Neural crest cell (in vitro differentiated cells): ENCODE data around the gene NRDE2. TPM values are rescaled to one million over a fixed set of nuclear protein-coding genes. Genes with fewer than 3 reads are reported as not detected.

Experiments used
- DNase-seq: peaks from one replicate; pipeline ENCODE4 v3.0.0; 2021; ENCODE audit warnings: low read depth, mixed read lengths, low spot score
- H3K27ac Mint-ChIP-seq: one replicate; pipeline ENCODE4 v1.8.0; 2021; ENCODE audit warnings: mild to moderate bottlenecking, mixed read lengths; ENCODE audit not compliant: unreplicated experiment
- H3K27me3 Mint-ChIP-seq: 2 replicates; pipeline ENCODE4 v1.8.0; 2021; ENCODE audit warnings: low read depth, mild to moderate bottlenecking, mixed read lengths
- H3K36me3 Mint-ChIP-seq: 2 replicates; pipeline ENCODE4 v1.8.0; 2021; ENCODE audit warnings: low read depth, mild to moderate bottlenecking, mixed read lengths
- H3K4me1 Mint-ChIP-seq: 2 replicates; pipeline ENCODE4 v1.8.0; 2021; ENCODE audit warnings: mixed read lengths
- H3K4me3 Mint-ChIP-seq: one replicate; pipeline ENCODE4 v1.8.0; 2021; ENCODE audit warnings: mild to moderate bottlenecking, mixed read lengths
- H3K9me3 Mint-ChIP-seq: 2 replicates; pipeline ENCODE4 v1.8.0; 2021; ENCODE audit warnings: mixed read lengths
- total RNA-seq: library from RNA; stranded (reverse); gene quantifications from 2 replicates; pipeline ENCODE4 v1.2.1, GENCODE V29; 2021
- TF ChIP-seq, protein P1 (sequence below): fragments of 200-600 bp; sonication (generic); conservative IDR thresholded peaks from 2 replicates; pipeline ENCODE4 v1.5.0; 2021; ENCODE audit warnings: antibody characterized with exemption, mild to moderate bottlenecking

NRDE2 gene
- total RNA-seq, 1 donor from 2014 or later = 24.5 TPM

- Mint-ChIP-seq H3K4me1 (no peaks in the 10 kb centered on the region), H3K4me3 (peak overlapping the region; percentile 17), H3K9me3 (no peaks in the 10 kb centered on the region), H3K27me3 (no peaks in the 10 kb centered on the region), H3K36me3 (peaks cover 16% of the 10 kb centered on the region), H3K27ac (no peak overlapping the region)
- TF ChIP-seq, protein P1, sequence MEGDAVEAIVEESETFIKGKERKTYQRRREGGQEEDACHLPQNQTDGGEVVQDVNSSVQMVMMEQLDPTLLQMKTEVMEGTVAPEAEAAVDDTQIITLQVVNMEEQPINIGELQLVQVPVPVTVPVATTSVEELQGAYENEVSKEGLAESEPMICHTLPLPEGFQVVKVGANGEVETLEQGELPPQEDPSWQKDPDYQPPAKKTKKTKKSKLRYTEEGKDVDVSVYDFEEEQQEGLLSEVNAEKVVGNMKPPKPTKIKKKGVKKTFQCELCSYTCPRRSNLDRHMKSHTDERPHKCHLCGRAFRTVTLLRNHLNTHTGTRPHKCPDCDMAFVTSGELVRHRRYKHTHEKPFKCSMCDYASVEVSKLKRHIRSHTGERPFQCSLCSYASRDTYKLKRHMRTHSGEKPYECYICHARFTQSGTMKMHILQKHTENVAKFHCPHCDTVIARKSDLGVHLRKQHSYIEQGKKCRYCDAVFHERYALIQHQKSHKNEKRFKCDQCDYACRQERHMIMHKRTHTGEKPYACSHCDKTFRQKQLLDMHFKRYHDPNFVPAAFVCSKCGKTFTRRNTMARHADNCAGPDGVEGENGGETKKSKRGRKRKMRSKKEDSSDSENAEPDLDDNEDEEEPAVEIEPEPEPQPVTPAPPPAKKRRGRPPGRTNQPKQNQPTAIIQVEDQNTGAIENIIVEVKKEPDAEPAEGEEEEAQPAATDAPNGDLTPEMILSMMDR = no peak
- no peak for DNase-seq
Measured at GRCh38 chr14:90266441-90267154, 65.1 kb downstream of the NRDE2 start.

- Mint-ChIP-seq H3K27ac (no peak overlapping the region), H3K9me3 (no peaks in the 10 kb centered on the region), H3K4me1 (no peaks in the 10 kb centered on the region), H3K27me3 (no peaks in the 10 kb centered on the region), H3K36me3 (peaks cover 19% of the 10 kb centered on the region), H3K4me3 (no peak overlapping the region)
- no peak for DNase-seq
- TF ChIP-seq, protein P1 = no peak
Measured at GRCh38 chr14:90263748-90264449, 67.8 kb downstream of the NRDE2 start.

DNA sequence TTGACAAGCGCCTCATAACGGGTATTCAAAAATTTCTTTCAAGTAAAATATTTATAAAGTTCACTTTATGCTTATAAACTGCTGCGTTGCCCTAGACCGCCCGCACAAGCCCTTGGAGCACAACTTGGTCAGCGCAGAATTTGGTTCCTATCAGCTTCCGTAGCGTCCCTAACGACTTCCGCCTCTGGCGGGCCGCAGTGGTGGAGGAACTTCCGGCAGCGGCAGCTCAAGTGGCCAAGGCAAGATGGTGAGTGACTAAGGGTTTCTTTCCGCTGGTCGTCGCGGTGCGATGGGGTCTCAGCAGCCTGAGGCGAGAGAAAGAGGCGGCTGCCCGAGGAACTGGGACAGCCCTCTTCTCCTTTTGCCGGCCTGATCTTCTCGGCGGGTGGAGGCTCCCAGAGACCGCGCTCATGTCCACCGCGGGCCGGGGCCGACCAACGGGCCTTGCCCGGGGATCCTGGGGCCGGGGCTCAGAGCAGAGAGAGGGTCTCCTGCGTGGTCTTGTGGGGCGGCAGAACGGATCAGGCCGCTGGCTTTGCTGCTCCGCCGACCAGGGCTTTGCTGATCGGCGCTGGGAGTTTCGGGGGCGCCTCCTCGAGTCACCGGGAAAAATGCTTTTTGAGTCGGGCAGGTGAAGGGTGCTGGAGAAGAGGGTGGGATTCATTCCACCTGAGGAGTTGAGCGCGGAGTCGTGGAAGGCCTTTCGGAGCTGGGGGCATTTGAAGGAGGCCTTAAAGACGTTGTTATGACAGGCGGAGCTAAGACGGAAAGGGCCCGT lies 75.2 kb downstream of the NRDE2 start, which contains the start of gene PSMC1:
Gene PSMC1, plus strand, starts transcription at position 200 of the 778 bp plus-strand sequence. Its CDS starts 45 bp downstream, at position 245.
- Mint-ChIP-seq H3K27me3 (peaks cover 36% of the 10 kb centered on the region), H3K27ac (peak within 1 kb of the TSS; percentile 96), H3K4me1 (peaks cover 29% of the 10 kb centered on the region), H3K36me3 (peaks cover 15% of the 10 kb centered on the region), H3K4me3 (peak within 1 kb of the TSS; percentile 95), H3K9me3 (no peaks in the 10 kb centered on the region)
- DNase-seq = peak; percentile 87
- TF ChIP-seq, protein P1 = no peak

GRCh38 chr14:90255871-90256270 lies 75.9 kb downstream of the NRDE2 start:
- peaks cover 36% of the 10 kb centered on the region for H3K27me3 Mint-ChIP-seq
- H3K4me1 Mint-ChIP-seq = peaks cover 29% of the 10 kb centered on the region
- DNase-seq = no peak
- H3K27ac Mint-ChIP-seq = no peak overlapping the region
- no peaks in the 10 kb centered on the region for H3K9me3 Mint-ChIP-seq
- TF ChIP-seq, protein P1 = no peak
- peak overlapping the region; percentile 95 for H3K4me3 Mint-ChIP-seq
- peaks cover 9% of the 10 kb centered on the region for H3K36me3 Mint-ChIP-seq

DNA sequence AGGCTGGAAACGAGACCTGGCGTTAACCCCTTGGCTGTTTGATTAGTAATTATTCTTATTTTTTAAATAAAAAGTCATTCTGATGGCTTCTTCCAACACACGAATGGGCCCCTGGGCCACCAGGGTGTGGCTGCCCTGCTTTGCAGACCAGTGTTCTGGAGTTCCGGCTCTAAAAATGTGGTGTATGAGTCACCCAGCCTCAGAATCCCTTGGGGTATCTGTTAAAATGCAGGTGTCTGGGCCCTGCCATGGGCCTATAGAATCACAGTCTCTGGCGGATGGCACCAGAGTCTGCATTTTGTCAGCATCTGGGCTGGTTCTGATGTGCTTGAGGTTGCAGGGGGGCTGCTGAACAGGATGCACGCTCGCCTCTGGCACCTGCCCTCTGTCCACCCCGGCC lies 77.9 kb downstream of the NRDE2 start:
- no peak overlapping the region for H3K4me3 Mint-ChIP-seq
- H3K4me1 Mint-ChIP-seq = peaks cover 29% of the 10 kb centered on the region
- H3K36me3 Mint-ChIP-seq = peaks cover 6% of the 10 kb centered on the region
- H3K9me3 Mint-ChIP-seq = no peaks in the 10 kb centered on the region
- TF ChIP-seq, protein P1 = no peak
- H3K27ac Mint-ChIP-seq = no peak overlapping the region
- no peak for DNase-seq
- peaks cover 41% of the 10 kb centered on the region for H3K27me3 Mint-ChIP-seq
